Heart right ventricle (tissue), 16 donors: ENCODE measurements around the gene MLYCD. TPM values are rescaled to one million over a fixed set of nuclear protein-coding genes. Genes with fewer than 3 reads are reported as not detected.

Source experiments
- ATAC-seq, 8 donors: fragments of 200-7000 bp; cut with Tn5 transposase; one replicate each; pipeline ENCODE4 v1.9.1; 2020; ENCODE audit warnings: mild to moderate bottlenecking in 8 of 8, moderate library complexity in 8 of 8, moderate number of reproducible peaks in 1 of 8
- DNase-seq, 2 donors: peaks; one replicate each; pipeline ENCODE4 v3.0.0-alpha.2; 2020
- H3K27ac ChIP-seq, 10 donors: fragments of 200-600 bp; sonication (generic) in 2 of 10; one replicate each; pipeline versions ENCODE4 v1.5.0 to v1.8.0; 2020 to 2022; ENCODE audit warnings: mild to moderate bottlenecking in 3 of 10
- H3K27me3 ChIP-seq, 7 donors: fragments of 200-600 bp; one replicate each; pipeline ENCODE4 v1.8.0; 2021 to 2022; ENCODE audit warnings: mild to moderate bottlenecking in 2 of 7
- H3K36me3 ChIP-seq, 9 donors: fragments of 200-600 bp; sonication (generic) in 1 of 9; one replicate each; pipeline versions ENCODE4 v1.5.0 to v1.8.0; 2020 to 2022; ENCODE audit warnings: mild to moderate bottlenecking in 2 of 9
- H3K4me1 ChIP-seq, 9 donors: fragments of 200-600 bp; sonication (generic) in 1 of 9; one replicate each; pipeline versions ENCODE4 v1.5.0 to v1.8.0; 2020 to 2022; ENCODE audit warnings: mild to moderate bottlenecking in 4 of 9
- H3K4me3 ChIP-seq, 10 donors: fragments of 200-600 bp; sonication (generic) in 2 of 10; one replicate each; pipeline versions ENCODE4 v1.5.0 to v1.8.0; 2020 to 2022; ENCODE audit warnings: mild to moderate bottlenecking in 7 of 10, moderate library complexity in 2 of 10
- H3K9me3 ChIP-seq, 11 donors: fragments of 200-600 bp in 10 of 11; sonication (generic) in 2 of 11; one replicate each; pipeline versions ENCODE4 v1.5.0 to v1.8.0; 2013 to 2022; ENCODE audit warnings: mild to moderate bottlenecking in 2 of 11, control low read depth in 1 of 11, moderate library complexity in 1 of 11
- WGBS, 2 donors: extraction: QIAGEN DNeasy Blood & Tissue Kit; methylation state at CpG; one replicate each; pipeline ENCODE4 v1.1.7; 2013; ENCODE audit warnings: inconsistent platforms in 1 of 2; 5-methylcytosine and 5-hydroxymethylcytosine counted together
- intact Hi-C, 10 donors: fragments of 100-400 bp; cut with DNase I; formaldehyde crosslinking; loops; one replicate each; pipeline versions ENCODE4 v1.11.1 to v1.14.2; 2022
- polyA plus RNA-seq, 2 donors: library from polyadenylated mRNA; stranded (reverse); fragments of 200-250 nt; gene quantifications; one replicate each; pipeline ENCODE4 v1.2.3, GENCODE V29; 2013
- total RNA-seq, 10 donors: library from RNA; stranded (reverse); fragmentation: NEBNext Ultra II Directional in 3 of 10; extraction: Animal tissue kit (Norgen Biotek cat#: 25700) in 3 of 10; gene quantifications; one replicate each; pipeline versions ENCODE4 v1.2.1 to v1.2.4, GENCODE V29; 2021 to 2023
- TF ChIP-seq, protein P1 (sequence below), 9 donors: fragments of 200-600 bp; sonication (generic) in 2 of 9; IDR thresholded peaks; one replicate each; pipeline versions ENCODE4 v1.5.0 to v1.8.0; 2021 to 2022; ENCODE audit warnings: antibody characterized with exemption in 9 of 9, mild to moderate bottlenecking in 5 of 9, moderate library complexity in 1 of 9
- donor health status: Arrhythmogenic right ventricular cardiomyopathy.
- donor health status: ischemic (EF 13 %, LVEDD 7.1; RV severe dilation, severe dysfunction).
- donor health status: healthy with polysubstance abuse.
- donor health status: DM: no; HTN: yes; CAD: no.
- donor health status: DM: no; HTN: no; CAD: no.
- donor health status: ischemic (EF 25% LVEDD 6.9; RV normal size, moderate dysfunction).
- donor health status: ischemic (EF 25% LVEDD 5.7; RV mildly dilated, moderate dysfunction).
- donor health status: healthy.
- donor health status: DM: yes; HTN: yes; CAD: no.
- donor health status: Ischemic cardiomyopathy.
- donor health status: ischemic (EF 35%, LVEDD 5.7; RV mildly dilated, moderate dysfunction).
- donor health status: nonischemic (EF 11% LVEDD 7.7; RV severe dilation, severe dysfunction).
- donor health status: DM: yes; HTN: yes; CAD: no.
- donor health status: PGD.
- donor health status: ischemic (EF 29% LVEDD 5.4; RV normal size, mild dysfunction).
- donor health status: nonischemic (EF 23%, LVEDD 6.1; RV moderate dilation, normal function).

MLYCD gene
- total and polyA plus RNA-seq, 12 donors = 13.5 to 58.0 (median 38.6) TPM

DNA sequence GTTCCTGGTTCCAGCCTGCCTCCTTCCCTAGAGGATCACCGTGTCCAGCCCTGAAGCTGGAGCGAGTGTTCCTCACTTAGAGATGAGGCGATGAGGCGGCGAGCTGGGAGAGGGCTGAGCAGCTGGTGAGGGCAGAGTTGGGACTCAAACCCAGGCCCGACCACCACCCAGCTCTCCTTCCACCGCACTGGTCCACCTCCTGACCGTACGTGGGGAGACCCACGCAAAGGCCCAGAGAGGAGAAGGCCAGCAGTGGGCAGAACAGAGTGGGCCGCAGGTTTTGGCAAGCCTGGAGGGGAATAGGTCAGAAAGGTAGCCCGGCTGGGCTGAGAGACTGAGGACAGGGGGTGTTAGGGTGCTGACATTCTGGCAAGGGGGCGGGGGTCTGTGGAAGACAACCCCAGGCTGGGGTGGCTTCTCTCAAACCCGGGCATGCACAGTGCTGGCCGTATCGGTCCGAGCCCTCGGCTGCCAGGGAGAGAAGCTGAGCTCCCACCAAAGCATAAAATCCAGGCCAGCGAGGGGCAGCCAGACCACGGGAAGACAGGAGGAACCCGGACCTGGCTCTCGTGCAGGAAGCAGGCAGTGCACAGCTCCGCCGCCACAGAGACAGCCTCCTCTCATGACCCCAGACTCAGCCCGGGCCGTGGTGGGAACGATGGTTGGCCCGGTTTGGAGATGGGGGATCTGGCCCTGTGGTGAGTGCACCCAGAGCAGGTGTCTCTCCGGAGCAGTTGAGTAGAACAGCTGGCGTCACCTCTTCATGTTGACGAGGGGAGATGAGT, 24.9 kb downstream of the MLYCD start:
- no peak overlapping the region for H3K27ac ChIP-seq
- peaks cover 0 to 56% (median 11%) of the 10 kb centered on the region in 9 donors for H3K36me3 ChIP-seq
- no peaks in the 10 kb centered on the region for H3K9me3 ChIP-seq
- peaks cover 0 to 17% (median 12%) of the 10 kb centered on the region in 9 donors for H3K4me1 ChIP-seq
- TF ChIP-seq, protein P1, sequence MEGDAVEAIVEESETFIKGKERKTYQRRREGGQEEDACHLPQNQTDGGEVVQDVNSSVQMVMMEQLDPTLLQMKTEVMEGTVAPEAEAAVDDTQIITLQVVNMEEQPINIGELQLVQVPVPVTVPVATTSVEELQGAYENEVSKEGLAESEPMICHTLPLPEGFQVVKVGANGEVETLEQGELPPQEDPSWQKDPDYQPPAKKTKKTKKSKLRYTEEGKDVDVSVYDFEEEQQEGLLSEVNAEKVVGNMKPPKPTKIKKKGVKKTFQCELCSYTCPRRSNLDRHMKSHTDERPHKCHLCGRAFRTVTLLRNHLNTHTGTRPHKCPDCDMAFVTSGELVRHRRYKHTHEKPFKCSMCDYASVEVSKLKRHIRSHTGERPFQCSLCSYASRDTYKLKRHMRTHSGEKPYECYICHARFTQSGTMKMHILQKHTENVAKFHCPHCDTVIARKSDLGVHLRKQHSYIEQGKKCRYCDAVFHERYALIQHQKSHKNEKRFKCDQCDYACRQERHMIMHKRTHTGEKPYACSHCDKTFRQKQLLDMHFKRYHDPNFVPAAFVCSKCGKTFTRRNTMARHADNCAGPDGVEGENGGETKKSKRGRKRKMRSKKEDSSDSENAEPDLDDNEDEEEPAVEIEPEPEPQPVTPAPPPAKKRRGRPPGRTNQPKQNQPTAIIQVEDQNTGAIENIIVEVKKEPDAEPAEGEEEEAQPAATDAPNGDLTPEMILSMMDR (IDR thresholded peaks at IDR 0.05) = no peak
- no peak for ATAC-seq
- intact Hi-C loops = loop anchor here in 2 of 10 donors (10.0 kb wide), 1 partner anchor 99 kb away; no protein-coding TSS in a partner anchor
- H3K4me3 ChIP-seq = no peak overlapping the region
- DNase-seq = no peak
- no peaks in the 10 kb centered on the region for H3K27me3 ChIP-seq
- WGBS, 2 donors = 87 to 88% methylated on average over 31 of the region's 31 CpGs

DNA sequence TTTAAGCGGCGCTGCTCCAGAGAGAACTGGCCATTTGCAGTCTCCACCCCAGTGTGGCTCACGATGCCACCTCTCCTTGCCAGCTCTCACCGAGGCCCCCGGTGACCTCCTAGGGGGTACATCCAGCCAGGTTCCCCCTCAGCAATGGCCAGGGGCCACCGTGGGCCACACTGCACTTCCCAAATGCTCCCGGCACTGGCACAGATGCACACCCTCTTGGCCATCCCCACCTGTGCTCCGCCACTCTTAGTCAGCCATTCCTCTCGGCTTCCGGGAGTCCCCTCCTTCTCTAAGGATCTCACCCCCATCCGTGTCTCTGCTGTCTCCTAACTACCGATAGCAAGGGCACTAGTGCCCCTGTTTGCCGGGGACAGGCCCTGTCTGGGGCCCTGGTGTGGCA, 25.8 kb downstream of the MLYCD start:
- no peak for ATAC-seq
- H3K36me3 ChIP-seq = peaks cover 0 to 53% (median 4%) of the 10 kb centered on the region in 9 donors
- DNase-seq = no peak
- H3K9me3 ChIP-seq = no peaks in the 10 kb centered on the region
- 88 to 90% methylated on average over 13 of the region's 13 CpGs for WGBS, 2 donors
- peaks cover 0 to 18% (median 12%) of the 10 kb centered on the region in 9 donors for H3K4me1 ChIP-seq
- H3K4me3 ChIP-seq = no peak overlapping the region
- no peak overlapping the region for H3K27ac ChIP-seq
- TF ChIP-seq, protein P1 (IDR thresholded peaks at IDR 0.05) = no peak
- intact Hi-C loops = loop anchor here in 2 of 10 donors (10.0 kb wide), 1 partner anchor 100 kb away; no protein-coding TSS in a partner anchor
- no peaks in the 10 kb centered on the region for H3K27me3 ChIP-seq

DNA sequence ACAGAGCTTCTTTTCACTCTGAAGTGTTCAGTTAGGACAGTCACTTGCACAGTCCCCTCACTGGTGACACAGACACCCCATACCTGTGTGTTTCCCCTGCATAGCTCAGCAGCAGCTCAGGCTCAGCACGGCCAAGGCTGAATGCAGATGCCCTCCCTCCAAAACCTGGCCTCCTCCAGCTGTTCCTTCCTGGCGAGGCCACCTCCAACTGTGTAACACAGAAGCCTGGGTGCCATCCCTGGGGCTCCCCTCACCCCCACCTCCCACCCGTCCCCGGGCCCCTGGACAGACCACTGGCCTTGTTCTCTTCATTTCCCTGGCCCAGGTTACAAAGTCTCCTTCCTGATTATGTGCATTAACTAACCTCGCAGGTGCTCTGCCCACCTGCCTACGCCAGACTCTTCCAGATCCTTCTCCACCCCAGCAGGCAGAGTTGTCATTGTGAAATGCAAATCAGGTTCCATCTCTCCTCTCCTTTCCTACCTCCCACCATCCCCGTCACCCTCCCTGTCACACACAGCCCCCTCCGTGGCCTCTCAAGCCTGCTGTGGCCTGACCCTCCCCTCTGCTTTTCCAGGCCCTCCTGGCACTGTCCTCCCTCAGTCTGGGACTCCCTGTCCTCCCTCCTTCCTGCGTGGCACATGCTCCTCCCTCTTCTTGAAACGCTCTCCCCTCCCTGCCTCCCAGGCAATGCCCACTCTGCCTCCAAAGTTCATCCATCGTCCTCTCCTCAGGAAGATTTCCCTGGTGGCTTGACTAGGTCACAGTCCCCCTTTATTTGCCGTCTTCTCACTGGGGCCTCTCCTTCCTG, 26.4 kb downstream of the MLYCD start:
- H3K27me3 ChIP-seq = no peaks in the 10 kb centered on the region
- peaks cover 0 to 24% (median 15%) of the 10 kb centered on the region in 9 donors for H3K4me1 ChIP-seq
- H3K27ac ChIP-seq = no peak overlapping the region
- no peak overlapping the region for H3K4me3 ChIP-seq
- DNase-seq (no peak), ATAC-seq (peak in 1 of 8 donors; percentile 5)
- TF ChIP-seq, protein P1 (IDR thresholded peaks at IDR 0.05) = no peak
- intact Hi-C loops = loop anchor here in 2 of 10 donors (10.0 kb wide), 1 partner anchor 100 kb away; no protein-coding TSS in a partner anchor
- H3K9me3 ChIP-seq = no peaks in the 10 kb centered on the region
- 88 to 90% methylated on average over 12 of the region's 12 CpGs for WGBS, 2 donors
- peaks cover 0 to 47% (median 0%) of the 10 kb centered on the region in 9 donors for H3K36me3 ChIP-seq
